Cardiac fibroblast (primary cell): ENCODE results near the gene GFER.
"Not testable (repeated sequence)": the region's sequence is repeated elsewhere in the genome, so short reads cannot be mapped to it uniquely, and the experiment has no call there.

Experiments used
- DNase-seq, 2 donors: peaks; one replicate each; pipeline versions ENCODE4 v3.0.0 to v3.0.0-alpha.2; 2010; ENCODE audit warnings: low read depth in 2 of 2
- H3K4me3 ChIP-seq, 2 donors: replicated peaks in 1 of 2; 1 replicate in 1 of 2; 2 replicates in 1 of 2; pipeline ENCODE4 v1.5.1; 2011; ENCODE audit warnings: low read depth in 2 of 2, low read length in 2 of 2, mild to moderate bottlenecking in 2 of 2, moderate library complexity in 1 of 2
- CTCF ChIP-seq: IDR thresholded peaks from one replicate; pipeline ENCODE4 v1.5.1; 2011; ENCODE audit warnings: low read depth, mild to moderate bottlenecking, low read length, inconsistent platforms

GFER gene

DNA sequence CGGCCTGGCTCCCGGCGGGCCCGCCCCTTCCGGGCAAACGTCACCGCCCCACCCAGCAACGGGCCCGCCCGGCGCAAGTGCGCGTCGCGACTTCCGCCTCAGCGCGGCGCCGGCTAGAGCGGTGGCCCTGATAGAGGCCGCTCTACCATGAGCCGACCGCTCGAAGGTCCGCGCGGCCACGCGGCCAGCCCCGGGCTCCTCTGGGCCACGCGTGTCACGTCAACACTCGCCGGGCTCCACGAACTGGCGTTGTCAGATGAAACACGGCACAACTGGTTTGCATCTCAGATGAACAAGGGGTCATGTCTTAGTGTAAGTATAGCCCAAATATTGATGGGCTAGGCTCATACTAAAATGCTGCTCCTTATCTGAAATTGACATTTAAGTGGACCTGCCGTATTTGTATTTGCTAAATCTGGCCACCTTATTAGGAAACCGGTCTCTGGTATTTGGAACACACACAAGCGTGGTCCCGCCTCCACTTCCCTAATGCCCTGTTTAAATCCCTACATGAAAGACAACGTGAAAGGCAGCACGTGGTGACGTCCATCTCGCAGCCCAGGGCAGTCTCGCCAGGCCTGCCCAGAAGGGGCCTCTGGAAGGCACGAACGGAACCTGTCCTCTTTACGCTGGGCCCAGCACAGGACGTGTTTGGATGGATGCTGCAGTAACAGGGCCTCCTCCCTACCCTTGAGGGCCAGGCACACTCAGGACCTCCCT, 26.0 kb downstream of the GFER start, which contains the start of gene ZNF598:
TSS of gene ZNF598 (minus strand) at position 31 of the 720 bp plus-strand sequence.
- peak within 1 kb of the TSS; percentile 63 to 79 for H3K4me3 ChIP-seq
- DNase-seq, result peak; percentile 83 to 90
- TF ChIP-seq CTCF, result no peak

GRCh38 chr16:2011726-2012125, 27.7 kb downstream of the GFER start:
- H3K4me3 ChIP-seq, DNase-seq: not testable (repeated sequence)

DNA sequence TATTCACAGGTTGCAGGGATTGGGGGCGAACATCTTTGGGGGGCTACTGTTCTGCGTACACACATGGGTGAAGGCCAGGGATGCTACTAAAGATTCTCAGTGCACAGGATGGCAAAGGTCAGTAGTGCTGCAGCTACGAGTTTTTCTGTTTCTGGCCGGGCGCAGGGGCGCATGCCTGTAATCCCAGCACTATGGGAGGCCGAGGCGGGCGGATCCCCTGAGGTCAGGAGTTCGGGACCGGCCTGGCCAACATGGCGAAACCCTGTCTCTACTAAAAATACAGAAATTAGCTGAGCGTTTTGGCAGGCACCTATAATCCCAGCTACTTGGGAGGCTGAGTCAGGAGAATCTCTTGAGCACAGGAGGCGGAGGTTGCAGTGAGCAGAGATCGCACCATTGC, 29.5 kb downstream of the GFER start:
- no peak overlapping the region for H3K4me3 ChIP-seq
- no peak for TF ChIP-seq CTCF
- DNase-seq, result no peak

- peak in 1 of 2 donors; percentile 70 for DNase-seq
- TF ChIP-seq CTCF, result no peak
- no peak overlapping the region for H3K4me3 ChIP-seq
Measured at GRCh38 chr16:2015117-2015946, 31.3 kb downstream of the GFER start.

DNA sequence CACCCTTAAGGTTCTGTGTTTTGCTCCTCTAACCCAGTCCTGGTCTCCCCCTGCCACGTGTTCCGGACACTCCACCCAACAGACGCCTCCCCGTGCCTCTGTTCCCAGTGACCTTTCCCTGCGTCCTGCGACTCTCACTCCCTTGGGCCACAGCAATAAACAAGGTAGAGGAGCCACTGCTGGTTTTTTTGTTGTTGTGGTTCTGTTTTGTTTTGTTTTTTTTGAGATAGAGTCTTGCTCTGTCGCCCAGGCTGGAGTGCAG, 31.9 kb downstream of the GFER start:
- no peak for DNase-seq
- no peak overlapping the region for H3K4me3 ChIP-seq
- TF ChIP-seq CTCF, result no peak

DNA sequence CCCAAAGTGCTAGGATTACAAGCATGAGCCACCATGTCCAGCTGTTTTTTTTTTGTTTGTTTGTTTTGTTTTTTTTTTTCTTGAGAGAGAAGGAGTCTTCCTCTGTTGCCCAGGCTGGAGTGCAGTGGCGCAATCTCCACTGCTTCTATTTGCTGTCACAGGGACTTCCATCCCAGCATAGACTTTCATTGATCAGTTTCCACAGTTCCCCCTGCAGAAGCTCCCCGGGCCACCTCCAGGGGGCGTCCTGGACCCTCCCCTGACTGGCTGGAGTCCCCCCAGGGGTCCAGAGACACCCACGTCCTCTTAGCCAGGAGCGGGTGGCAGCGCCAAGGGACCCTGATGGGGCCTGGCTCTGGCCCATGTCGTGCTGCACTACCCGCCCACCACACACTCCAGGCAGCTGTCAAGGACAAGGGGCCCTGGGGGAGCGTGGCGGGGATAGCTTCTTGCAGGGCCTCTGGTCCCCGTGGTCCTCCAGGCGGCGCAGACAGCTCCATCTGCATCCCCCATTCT, 32.5 kb downstream of the GFER start:
- peak; percentile 47 for TF ChIP-seq CTCF
- no peak overlapping the region for H3K4me3 ChIP-seq
- DNase-seq, result no peak

- H3K4me3 ChIP-seq, result no peak within 1 kb of the TSS
- no peak for TF ChIP-seq CTCF
- DNase-seq, result no peak
Measured at GRCh38 chr16:2019518-2019920, 35.5 kb downstream of the GFER start, which contains the start of gene NPW. TSS of gene NPW (plus strand) at chr16:2019785.
